HEK293T (cell line): ENCODE data around the gene WBP1L.
"Not testable (repeated sequence)": the region's sequence is repeated elsewhere in the genome, so short reads cannot be mapped to it uniquely, and the experiment has no call there.

Source experiments
- CTBP1 ChIP-seq: fragments of 450-650 bp; IDR thresholded peaks from 2 replicates; pipeline ENCODE4 v1.6.1; 2016; ENCODE audit warnings: borderline replicate concordance
- HDGF ChIP-seq: fragments of 450-650 bp; IDR thresholded peaks from 2 replicates; pipeline ENCODE4 v1.6.1; 2017; ENCODE audit warnings: antibody characterized with exemption, borderline replicate concordance
- LEF1 ChIP-seq: fragments of 450-650 bp; IDR thresholded peaks from 2 replicates; pipeline ENCODE4 v1.6.1; 2017; ENCODE audit warnings: mild to moderate bottlenecking, borderline replicate concordance
- SP1 ChIP-seq: fragments of 450-650 bp; IDR thresholded peaks from 2 replicates; pipeline ENCODE4 v1.6.1; 2017
- SUZ12 ChIP-seq: fragments of 450-650 bp; IDR thresholded peaks from 2 replicates; pipeline ENCODE4 v1.6.1; 2016; ENCODE audit warnings: mild to moderate bottlenecking

- not testable (repeated sequence) for TF ChIP-seq CTBP1, SP1, HDGF, SUZ12, LEF1
These were observed 26.7 kb upstream of the WBP1L start for GRCh38 chr10:102716900-102717565.
